ENCODE measurements around the gene CDA.

GRCh38 chr1:20575541-20576336 lies 13.2 kb upstream of the CDA start:
- TF ChIP-seq CTCF (conservative IDR thresholded peaks at IDR 0.05; ENCODE audit: low read depth in 2 of 2) (no peak), EZH2 (IDR thresholded peaks at IDR 0.05; ENCODE audit: low read depth, unreplicated experiment) (no peak), CREB1 (CRISPR knock-in tag; IDR thresholded peaks at IDR 0.05; ENCODE audit: low read depth) (no peak), POLR2AphosphoS5 (IDR thresholded peaks at IDR 0.05; ENCODE audit: low read depth) (no peak), JUNB (IDR thresholded peaks at IDR 0.05; ENCODE audit: unreplicated experiment) (no peak), ETS1 (IDR thresholded peaks at IDR 0.05) (no peak), REST (IDR thresholded peaks at IDR 0.05; ENCODE audit: unreplicated experiment) (no peak), ZNF331 (CRISPR knock-in tag; IDR thresholded peaks at IDR 0.05; ENCODE audit: low read depth) (no peak), EZH2phosphoT487 (IDR thresholded peaks at IDR 0.05; ENCODE audit: unreplicated experiment) (no peak), ZNF114 (CRISPR knock-in tag; IDR thresholded peaks at IDR 0.05) (no peak), NANOG (IDR thresholded peaks at IDR 0.05; ENCODE audit: borderline replicate concordance) (no peak), STAT1 (IDR thresholded peaks at IDR 0.05; ENCODE audit: unreplicated experiment) (no peak)

Data from GM23338 (cell line).